Peyer's patch (tissue), 4 donors: ENCODE results near the gene DISC1. TPM values are rescaled to one million over a fixed set of nuclear protein-coding genes. Genes with fewer than 3 reads are reported as not detected.

ENCODE experiments used
- DNase-seq, 3 donors: peaks; one replicate each; pipeline ENCODE4 v3.0.0-alpha.2; 2017 to 2019
- H3K27ac ChIP-seq, 4 donors: fragments of 200-600 bp; sonication (generic); one replicate each; pipeline ENCODE4 v1.5.1; 2016 to 2019
- H3K27me3 ChIP-seq, 2 donors: fragments of 200-600 bp; sonication (generic); one replicate each; pipeline ENCODE4 v1.5.1; 2019
- H3K36me3 ChIP-seq, 3 donors: fragments of 200-600 bp; sonication (generic); one replicate each; pipeline ENCODE4 v1.5.1; 2016 to 2019
- H3K4me1 ChIP-seq, 4 donors: fragments of 200-600 bp; sonication (generic); one replicate each; pipeline ENCODE4 v1.5.1; 2016 to 2019
- H3K4me3 ChIP-seq, 4 donors: fragments of 200-600 bp; sonication (generic); 1 replicate in 3 of 4; 2 replicates in 1 of 4; pipeline ENCODE4 v1.5.1; 2016 to 2019; ENCODE audit warnings: mild to moderate bottlenecking in 1 of 4
- H3K9me3 ChIP-seq, 4 donors: fragments of 200-600 bp; sonication (generic); one replicate each; pipeline ENCODE4 v1.5.1; 2016 to 2019; ENCODE audit warnings: mild to moderate bottlenecking in 1 of 4
- CTCF ChIP-seq, 6 experiments: fragments of 450-650 bp in 4 of 6; fragments of 200-600 bp in 2 of 6; sonication (generic) in 1 of 6; IDR thresholded peaks; one replicate each; pipeline ENCODE4 v1.5.1; 2017 to 2019; ENCODE audit warnings: antibody characterized with exemption in 6 of 6, mild to moderate bottlenecking in 3 of 6, moderate library complexity in 1 of 6
- POLR2A ChIP-seq, 2 donors: fragments of 450-650 bp; IDR thresholded peaks; one replicate each; pipeline ENCODE4 v1.5.1; 2017; ENCODE audit warnings: antibody characterized with exemption in 2 of 2, mild to moderate bottlenecking in 2 of 2, moderate library complexity in 2 of 2
- total RNA-seq, 4 donors: library from RNA; depleted of rRNA; stranded (reverse); fragments of >200 nt; gene quantifications; one replicate each; pipeline ENCODE4 v1.1.0, GENCODE V29; 2016

DISC1 gene
- total RNA-seq, 4 donors from 2014 or later, result 2.3 to 39.6 (median 5.6) TPM

GRCh38 chr1:231681006-231681405 lies 54.4 kb downstream of the DISC1 start:
- TF ChIP-seq POLR2A (IDR thresholded peaks at IDR 0.05) (no peak), CTCF (IDR thresholded peaks at IDR 0.05) (no peak)
- no peak overlapping the region for H3K4me3 ChIP-seq
- H3K27me3 ChIP-seq, result no peaks in the 10 kb centered on the region
- H3K27ac ChIP-seq, result no peak overlapping the region
- no peaks in the 10 kb centered on the region for H3K4me1 ChIP-seq
- DNase-seq, result no peak
- peaks cover 0 to 4% (median under 1%) of the 10 kb centered on the region in 4 donors for H3K9me3 ChIP-seq
- no peaks in the 10 kb centered on the region for H3K36me3 ChIP-seq

DNA sequence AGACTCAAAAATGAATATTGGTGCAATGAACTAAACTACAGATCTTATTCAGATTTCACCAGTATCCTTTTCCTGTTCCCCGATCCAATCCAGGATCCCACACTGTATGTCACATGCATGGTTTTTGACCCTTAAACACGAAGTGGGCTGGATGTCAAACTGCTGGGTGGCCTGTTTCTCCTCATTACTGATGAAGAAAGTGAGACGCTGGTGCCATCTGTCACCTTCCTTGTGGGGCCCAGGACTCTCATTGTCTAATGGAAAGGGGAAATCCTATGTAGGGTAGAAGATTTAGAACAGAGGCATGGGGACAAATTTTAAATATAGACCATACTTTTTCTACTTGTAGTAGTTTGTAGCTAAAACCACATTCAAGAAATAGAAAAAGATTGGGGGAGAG lies 56.2 kb downstream of the DISC1 start:
- DNase-seq, result no peak
- H3K4me3 ChIP-seq, result no peak overlapping the region
- no peaks in the 10 kb centered on the region for H3K27me3 ChIP-seq
- H3K9me3 ChIP-seq, result peaks cover 0 to 10% (median 4%) of the 10 kb centered on the region in 4 donors
- no peaks in the 10 kb centered on the region for H3K36me3 ChIP-seq
- H3K27ac ChIP-seq, result no peak overlapping the region
- H3K4me1 ChIP-seq, result no peaks in the 10 kb centered on the region
- TF ChIP-seq POLR2A (IDR thresholded peaks at IDR 0.05), result no peak
- no peak for TF ChIP-seq CTCF (IDR thresholded peaks at IDR 0.05)

GRCh38 chr1:231683439-231684165 lies 57.0 kb downstream of the DISC1 start:
- Histone ChIP-seq H3K4me1 (no peaks in the 10 kb centered on the region), H3K4me3 (no peak overlapping the region), H3K36me3 (no peaks in the 10 kb centered on the region), H3K9me3 (peaks cover 0 to 10% (median 4%) of the 10 kb centered on the region in 4 donors), H3K27me3 (no peaks in the 10 kb centered on the region), H3K27ac (no peak overlapping the region)
- DNase-seq, result no peak
- TF ChIP-seq POLR2A (IDR thresholded peaks at IDR 0.05), result no peak
- no peak for TF ChIP-seq CTCF (IDR thresholded peaks at IDR 0.05)

DNA sequence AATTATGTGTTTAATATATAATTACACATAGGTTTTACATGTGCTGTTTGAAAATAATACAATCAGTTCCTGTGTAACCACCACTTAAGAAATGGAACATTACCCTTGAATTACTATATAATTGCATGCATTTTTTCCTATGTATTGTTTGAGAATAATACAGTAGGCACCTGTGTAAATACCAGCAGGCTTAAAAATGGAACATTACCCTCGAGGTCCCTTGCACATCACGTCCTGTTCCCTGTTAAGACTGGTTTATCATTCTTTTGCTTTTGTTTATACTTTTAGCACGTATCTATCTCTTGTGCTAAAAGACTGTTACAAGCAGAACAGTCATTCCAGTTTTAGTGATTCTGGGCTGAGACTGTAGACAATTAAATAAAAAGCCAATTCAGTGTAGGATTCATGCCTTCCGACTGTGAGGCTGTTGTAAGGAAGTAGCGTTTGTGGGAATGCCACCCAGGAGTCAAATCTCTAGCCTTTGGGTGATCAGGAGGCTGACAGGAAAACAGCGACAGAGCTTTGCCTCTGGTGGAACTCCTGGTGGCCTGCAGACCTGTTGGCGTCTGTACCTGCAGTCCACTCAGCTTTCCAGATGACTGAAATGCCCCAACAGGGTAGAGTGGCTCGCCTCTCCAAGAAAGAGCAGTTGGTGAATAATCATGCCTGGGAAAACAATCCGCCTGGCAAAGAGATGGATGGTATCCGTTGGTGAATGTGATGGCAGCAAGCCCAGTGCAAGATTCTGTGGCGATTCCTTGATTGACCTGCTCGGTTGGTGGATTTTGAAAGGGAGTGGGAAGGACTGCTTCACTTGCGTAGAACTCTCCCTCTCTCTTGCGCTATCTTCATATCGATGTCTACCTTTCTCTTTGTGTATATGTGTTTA lies 58.0 kb downstream of the DISC1 start:
- no peak for TF ChIP-seq POLR2A (IDR thresholded peaks at IDR 0.05)
- TF ChIP-seq CTCF (IDR thresholded peaks at IDR 0.05), result no peak
- Histone ChIP-seq H3K27ac (no peak overlapping the region), H3K36me3 (no peaks in the 10 kb centered on the region), H3K4me3 (no peak overlapping the region), H3K4me1 (no peaks in the 10 kb centered on the region), H3K9me3 (peaks cover 0 to 10% (median 4%) of the 10 kb centered on the region in 4 donors), H3K27me3 (no peaks in the 10 kb centered on the region)
- DNase-seq, result no peak

DNA sequence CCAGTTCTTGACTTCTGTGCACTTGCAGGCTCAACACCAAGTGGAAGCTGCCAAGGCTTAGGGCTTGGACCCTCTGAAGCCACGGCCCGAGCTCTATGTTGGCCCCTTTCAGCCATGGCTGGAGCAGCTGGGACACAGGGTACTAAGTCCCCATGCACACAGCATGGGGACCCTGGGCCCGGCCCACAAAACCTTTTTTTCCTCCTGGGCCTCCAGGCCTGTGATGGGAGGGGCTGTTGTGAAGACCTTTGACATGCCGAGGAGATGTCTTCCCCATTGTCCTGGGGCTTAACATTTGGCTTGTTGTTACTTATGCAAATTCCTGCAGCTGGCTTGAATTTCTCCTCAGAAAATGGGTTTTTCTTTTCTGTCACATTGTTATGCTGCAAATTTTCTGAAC lies 59.8 kb downstream of the DISC1 start:
- H3K4me3 ChIP-seq, result no peak overlapping the region
- H3K9me3 ChIP-seq, result peaks cover 0 to 10% (median 4%) of the 10 kb centered on the region in 4 donors
- no peaks in the 10 kb centered on the region for H3K36me3 ChIP-seq
- no peak for DNase-seq
- H3K4me1 ChIP-seq, result no peaks in the 10 kb centered on the region
- no peak overlapping the region for H3K27ac ChIP-seq
- TF ChIP-seq CTCF (IDR thresholded peaks at IDR 0.05) (no peak), POLR2A (IDR thresholded peaks at IDR 0.05) (no peak)
- H3K27me3 ChIP-seq, result no peaks in the 10 kb centered on the region
